Gastrocnemius medialis (tissue), 4 donors: ENCODE measurements around the gene CASP6.

ENCODE experiments used
- CTCF ChIP-seq, 5 experiments: fragments of 450-650 bp in 3 of 5; fragments of 200-600 bp in 2 of 5; sonication (generic) in 2 of 5; IDR thresholded peaks in 4 of 5; conservative IDR thresholded peaks in 1 of 5; 1 replicate in 4 of 5; 2 replicates in 1 of 5; pipeline ENCODE4 v1.5.1; 2016 to 2019; ENCODE audit warnings: antibody characterized with exemption in 5 of 5, mild to moderate bottlenecking in 3 of 5, moderate library complexity in 3 of 5
- POLR2A ChIP-seq, 2 donors: fragments of 450-650 bp; IDR thresholded peaks; one replicate each; pipeline ENCODE4 v1.6.1; 2017; ENCODE audit warnings: antibody characterized with exemption in 2 of 2, mild to moderate bottlenecking in 2 of 2, moderate library complexity in 2 of 2

GRCh38 chr4:109648266-109648996 is 54.8 kb downstream of the CASP6 start:
- TF ChIP-seq POLR2A (IDR thresholded peaks at IDR 0.05) (no peak), CTCF (IDR thresholded peaks at IDR 0.05 in 4 of 5, conservative IDR thresholded peaks at IDR 0.05 in 1 of 5) (no peak)
